RWPE1 (cell line): ENCODE results near the gene GRIA4.

ENCODE experiments used
- CTCF ChIA-PET: fragments of 350-600 bp; sonication (Branson Sonifier 250); formaldehyde crosslinking; extraction: SDS; loops from one replicate; lab custom pipeline; 2021; lab: Yijun Ruan, JAX
- POLR2A ChIA-PET: fragments of 400-600 bp; formaldehyde crosslinking; extraction: SDS; loops from one replicate; lab custom pipeline; 2020; ENCODE audit warnings: antibody characterized with exemption; ENCODE audit not compliant: low non-redundant PET; lab: Yijun Ruan, JAX
- DNase-seq: peaks from one replicate; pipeline ENCODE4 v3.0.0; 2012; ENCODE audit warnings: low spot score
- H3K27ac ChIP-seq: fragments of 450-650 bp; 2 replicates; pipeline ENCODE4 v1.5.1; 2017
- CTCF ChIP-seq: fragments of 450-650 bp; conservative IDR thresholded peaks from 2 replicates; pipeline ENCODE4 v1.5.1; 2017; ENCODE audit warnings: low read depth, mild to moderate bottlenecking

The GRIA4 gene

GRCh38 chr11:105734426-105734825 is 124.6 kb downstream of the GRIA4 start:
- no peak for TF ChIP-seq CTCF
- no peak overlapping the region for H3K27ac ChIP-seq
- ChIA-PET CTCF (interaction anchor here (0.5 kb wide), 1 partner anchor 19 kb away, joined by 4 read pairs; no protein-coding TSS in a partner anchor), POLR2A (no interaction called here)
- DNase-seq: no peak

GRCh38 chr11:105738251-105738650 is 128.4 kb downstream of the GRIA4 start:
- ChIA-PET POLR2A (no interaction called here), CTCF (interaction anchor here (0.6 kb wide), 1 partner anchor 1866 kb away, joined by 3 read pairs; no protein-coding TSS in a partner anchor)
- no peak overlapping the region for H3K27ac ChIP-seq
- DNase-seq: no peak
- TF ChIP-seq CTCF: no peak

GRCh38 chr11:105738986-105739795 is 129.3 kb downstream of the GRIA4 start:
- no peak overlapping the region for H3K27ac ChIP-seq
- POLR2A ChIA-PET: no interaction called here
- TF ChIP-seq CTCF: no peak
- no peak for DNase-seq
- CTCF ChIA-PET: interaction anchor here (0.6 kb wide), 1 partner anchor 1867 kb away, joined by 3 read pairs; no protein-coding TSS in a partner anchor

GRCh38 chr11:105740164-105740903 is 130.5 kb downstream of the GRIA4 start:
- ChIA-PET CTCF (no interaction called here), POLR2A (no interaction called here)
- no peak for TF ChIP-seq CTCF

GRCh38 chr11:105741488-105742020 is 131.7 kb downstream of the GRIA4 start:
- H3K27ac ChIP-seq: no peak overlapping the region
- ChIA-PET POLR2A (no interaction called here), CTCF (no interaction called here)
- no peak for TF ChIP-seq CTCF
- DNase-seq: no peak

More at GRCh38 chr11:105740164-105740903, 130.5 kb downstream of the GRIA4 start:
- H3K27ac ChIP-seq: no peak overlapping the region
- no peak for DNase-seq

- POLR2A ChIA-PET: no interaction called here
- CTCF ChIA-PET: interaction anchor here (0.8 kb wide), 1 partner anchor 20 kb away, joined by 4 read pairs; no protein-coding TSS in a partner anchor
- H3K27ac ChIP-seq: no peak overlapping the region
- DNase-seq: no peak
- TF ChIP-seq CTCF: no peak
These were observed 144.4 kb downstream of the GRIA4 start for GRCh38 chr11:105754260-105754659.
